Measurements from ENCODE around the gene DCPS.

DNA sequence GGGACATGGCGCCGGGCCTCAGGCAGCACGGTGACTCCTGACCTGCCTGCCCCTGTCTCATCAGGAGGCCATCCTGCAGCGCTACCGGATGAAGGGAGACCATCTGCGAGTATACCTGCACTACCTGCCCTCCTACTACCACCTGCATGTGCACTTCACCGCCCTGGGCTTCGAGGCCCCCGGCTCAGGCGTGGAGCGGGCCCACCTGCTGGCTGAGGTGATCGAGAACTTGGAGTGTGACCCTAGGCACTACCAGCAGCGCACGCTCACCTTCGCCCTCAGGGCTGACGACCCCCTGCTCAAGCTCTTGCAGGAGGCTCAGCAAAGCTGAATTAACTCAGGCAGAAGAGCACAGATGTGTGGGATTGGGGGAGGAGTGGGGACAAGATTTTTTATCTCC is 41.4 kb downstream of the DCPS start:
- TF ChIP-seq, protein P1, sequence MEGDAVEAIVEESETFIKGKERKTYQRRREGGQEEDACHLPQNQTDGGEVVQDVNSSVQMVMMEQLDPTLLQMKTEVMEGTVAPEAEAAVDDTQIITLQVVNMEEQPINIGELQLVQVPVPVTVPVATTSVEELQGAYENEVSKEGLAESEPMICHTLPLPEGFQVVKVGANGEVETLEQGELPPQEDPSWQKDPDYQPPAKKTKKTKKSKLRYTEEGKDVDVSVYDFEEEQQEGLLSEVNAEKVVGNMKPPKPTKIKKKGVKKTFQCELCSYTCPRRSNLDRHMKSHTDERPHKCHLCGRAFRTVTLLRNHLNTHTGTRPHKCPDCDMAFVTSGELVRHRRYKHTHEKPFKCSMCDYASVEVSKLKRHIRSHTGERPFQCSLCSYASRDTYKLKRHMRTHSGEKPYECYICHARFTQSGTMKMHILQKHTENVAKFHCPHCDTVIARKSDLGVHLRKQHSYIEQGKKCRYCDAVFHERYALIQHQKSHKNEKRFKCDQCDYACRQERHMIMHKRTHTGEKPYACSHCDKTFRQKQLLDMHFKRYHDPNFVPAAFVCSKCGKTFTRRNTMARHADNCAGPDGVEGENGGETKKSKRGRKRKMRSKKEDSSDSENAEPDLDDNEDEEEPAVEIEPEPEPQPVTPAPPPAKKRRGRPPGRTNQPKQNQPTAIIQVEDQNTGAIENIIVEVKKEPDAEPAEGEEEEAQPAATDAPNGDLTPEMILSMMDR (conservative IDR thresholded peaks at IDR 0.05; ENCODE audit: low read depth, low read length), result no peak
- no peak for TF ChIP-seq EZH2 (IDR thresholded peaks at IDR 0.05; ENCODE audit: low read length, unreplicated experiment)

All from PC-3 (cell line).